ENCODE results near the gene PSMA5.
"Not testable (repeated sequence)": the region's sequence is repeated elsewhere in the genome, so short reads cannot be mapped to it uniquely, and the experiment has no call there.

Gene PSMA5

DNA sequence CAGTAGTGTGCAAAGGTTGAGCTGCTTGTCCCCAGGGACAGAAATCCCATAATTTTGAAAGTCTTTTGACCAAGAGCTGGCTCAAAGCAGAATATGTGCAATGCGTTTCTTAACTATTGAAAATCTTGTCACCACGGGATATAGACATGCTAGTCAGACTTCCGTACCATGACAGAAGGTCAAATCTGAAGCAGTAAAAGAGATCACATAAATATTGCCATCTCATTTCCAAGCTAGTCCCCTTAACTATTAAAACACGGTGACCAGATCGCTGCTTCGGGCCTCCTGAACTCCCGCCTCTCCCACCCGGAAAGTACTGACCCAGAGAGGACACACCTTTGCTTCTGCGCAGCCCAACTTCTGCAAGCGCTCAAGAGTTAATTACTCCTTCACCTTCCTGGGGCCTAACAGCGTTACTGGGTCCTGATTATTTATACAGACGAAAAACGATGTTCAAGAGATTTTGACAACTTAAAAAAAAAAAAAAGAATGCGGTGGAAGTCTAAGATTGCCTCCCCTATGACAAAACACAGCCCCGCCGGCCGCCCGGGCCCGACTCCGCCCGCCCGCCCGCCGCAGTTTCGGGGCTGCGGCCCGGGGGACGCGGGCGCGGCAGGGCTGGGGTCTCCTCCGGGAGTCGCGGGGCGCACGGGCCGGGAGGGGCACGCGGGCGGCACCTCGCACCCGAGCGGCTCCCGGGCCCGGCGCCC, 29.2 kb downstream of the PSMA5 start:
- peak in 2 of 3 donors; percentile 32 to 55 for DNase-seq
- Histone ChIP-seq H3K27me3 (replicated peaks in 2 of 5; ENCODE audit: control insufficient read depth in 4 of 5, insufficient read depth in 5 of 5, low read length in 4 of 5) (peaks cover 0 to 23% (median 6%) of the 10 kb centered on the region in 5 experiments), H3K4me1 (ENCODE audit: control extremely low read depth in 1 of 4, control insufficient read depth in 4 of 4, insufficient read depth in 4 of 4, low read length in 3 of 4) (peaks cover 17 to 54% (median 21%) of the 10 kb centered on the region in 4 experiments), H3K4me3 (ENCODE audit: control insufficient read depth in 1 of 7, extremely low read depth in 1 of 7, insufficient read depth in 4 of 7, low read depth in 2 of 7, low read length in 6 of 7) (peak overlapping the region; percentile 52 to 76 (median 68)), H3K9me3 (ENCODE audit: control extremely low read depth in 1 of 5, control insufficient read depth in 4 of 5, insufficient read depth in 2 of 5, low read depth in 1 of 5, low read length in 4 of 5) (no peaks in the 10 kb centered on the region), H3K36me3 (ENCODE audit: control insufficient read depth in 4 of 4, insufficient read depth in 4 of 4, low read length in 3 of 4) (peaks cover 2 to 13% (median 4%) of the 10 kb centered on the region in 4 experiments), H3K27ac (ENCODE audit: insufficient read depth in 1 of 2, low read depth in 1 of 2, low read length in 2 of 2, poor library complexity in 1 of 2, severe bottlenecking in 2 of 2) (no peak overlapping the region)
- ChIA-PET POLR2A (no interaction called here), CTCF (interaction anchor here (0.8 to 7.7 kb wide), 9 partner anchors 9 to 137 kb away, joined by 3 to 181 read pairs (median 4); partner anchors contain the start of gene PSRC1)
- 1% methylated on average over 12 of the region's 46 CpGs for WGBS (ENCODE audit: insufficient coverage)

DNA sequence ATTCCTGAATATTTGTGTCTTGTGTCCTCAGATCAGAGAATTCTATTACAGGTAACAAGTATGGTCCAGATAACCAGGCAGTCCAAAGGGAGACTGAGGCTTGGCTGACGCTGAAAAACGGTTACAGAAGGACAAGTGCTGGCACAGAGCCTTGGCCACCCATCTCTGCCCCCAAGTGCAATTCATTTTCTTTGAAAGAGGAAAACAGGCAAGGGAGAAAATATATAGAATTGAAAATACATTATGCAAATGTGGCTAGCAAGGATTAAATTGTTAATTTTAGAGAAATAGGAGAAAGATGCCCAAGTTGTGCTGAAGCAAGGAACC, 29.8 kb downstream of the PSMA5 start:
- H3K4me1 ChIP-seq (ENCODE audit: control extremely low read depth in 1 of 4, control insufficient read depth in 4 of 4, insufficient read depth in 4 of 4, low read length in 3 of 4): peaks cover 18 to 60% (median 24%) of the 10 kb centered on the region in 4 experiments
- ChIA-PET POLR2A (no interaction called here), CTCF (interaction anchor here (1.1 to 7.7 kb wide), 6 partner anchors 14 to 136 kb away, joined by 3 to 181 read pairs (median 7); partner anchors contain the start of gene PSRC1)
- no peaks in the 10 kb centered on the region for H3K9me3 ChIP-seq (ENCODE audit: control extremely low read depth in 1 of 5, control insufficient read depth in 4 of 5, insufficient read depth in 2 of 5, low read depth in 1 of 5, low read length in 4 of 5)
- peaks cover 0 to 8% (median under 1%) of the 10 kb centered on the region in 4 experiments for H3K36me3 ChIP-seq (ENCODE audit: control insufficient read depth in 4 of 4, insufficient read depth in 4 of 4, low read length in 3 of 4)
- WGBS (ENCODE audit: insufficient coverage): 53% methylated on average over 2 of the region's 2 CpGs
- H3K4me3 ChIP-seq (ENCODE audit: control insufficient read depth in 1 of 7, extremely low read depth in 1 of 7, insufficient read depth in 4 of 7, low read depth in 2 of 7, low read length in 6 of 7): peak overlapping the region in 5 of 7 experiments; percentile 68 to 76 (median 71)
- no peak overlapping the region for H3K27ac ChIP-seq (ENCODE audit: insufficient read depth in 1 of 2, low read depth in 1 of 2, low read length in 2 of 2, poor library complexity in 1 of 2, severe bottlenecking in 2 of 2)
- peaks cover 0 to 23% (median 6%) of the 10 kb centered on the region in 5 experiments for H3K27me3 ChIP-seq (replicated peaks in 2 of 5; ENCODE audit: control insufficient read depth in 4 of 5, insufficient read depth in 5 of 5, low read length in 4 of 5)
- no peak for DNase-seq

DNA sequence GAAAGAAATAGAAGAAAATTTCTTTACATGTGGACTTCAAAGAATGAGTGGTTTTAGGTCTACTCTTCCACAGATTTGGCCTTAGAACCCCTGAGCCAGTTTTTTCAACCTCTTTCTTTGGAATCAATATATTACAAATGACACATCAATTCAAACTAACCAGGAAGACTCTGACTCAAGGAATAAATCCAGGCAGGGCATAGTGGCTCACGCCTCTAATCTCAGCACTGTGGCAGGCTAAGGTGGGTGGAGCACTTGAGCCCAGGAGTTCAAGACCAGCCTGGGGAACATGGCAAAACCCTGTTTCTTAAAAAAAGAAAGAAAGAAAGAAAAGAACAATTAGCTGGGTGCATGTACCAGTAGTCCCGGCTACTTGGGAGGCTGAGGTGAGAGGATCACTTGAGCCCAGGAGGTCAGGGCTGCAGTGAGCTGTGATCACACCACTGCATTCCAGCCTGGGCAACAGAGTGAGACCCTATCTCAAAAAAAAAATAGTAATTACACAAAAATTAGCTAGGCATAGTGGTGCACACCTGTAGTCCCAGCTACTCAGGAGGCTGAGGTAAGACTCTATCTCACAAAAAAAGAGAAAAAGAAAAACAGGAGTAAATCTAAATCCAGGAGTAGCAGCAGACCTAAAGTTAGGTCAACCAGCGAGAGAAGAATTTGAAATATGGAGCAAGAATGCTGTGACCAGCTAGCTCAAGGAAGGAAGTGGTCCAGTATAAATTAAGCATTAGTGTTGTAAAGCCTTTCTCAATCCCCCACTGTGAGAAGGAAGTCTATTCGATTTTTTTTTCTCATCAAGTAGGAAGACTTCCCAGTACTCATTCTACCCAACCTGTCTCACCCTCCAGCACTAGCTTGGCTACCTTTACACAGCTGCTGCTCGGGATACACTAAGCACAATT, 30.4 kb downstream of the PSMA5 start:
- H3K36me3 ChIP-seq (ENCODE audit: control insufficient read depth in 4 of 4, insufficient read depth in 4 of 4, low read length in 3 of 4): peaks cover 0 to 3% (median 0%) of the 10 kb centered on the region in 4 experiments
- peaks cover 0 to 23% (median 6%) of the 10 kb centered on the region in 5 experiments for H3K27me3 ChIP-seq (replicated peaks in 2 of 5; ENCODE audit: control insufficient read depth in 4 of 5, insufficient read depth in 5 of 5, low read length in 4 of 5)
- POLR2A ChIA-PET: no interaction called here
- H3K9me3 ChIP-seq (ENCODE audit: control extremely low read depth in 1 of 5, control insufficient read depth in 4 of 5, insufficient read depth in 2 of 5, low read depth in 1 of 5, low read length in 4 of 5): no peaks in the 10 kb centered on the region
- H3K4me3 ChIP-seq (ENCODE audit: control insufficient read depth in 1 of 7, extremely low read depth in 1 of 7, insufficient read depth in 4 of 7, low read depth in 2 of 7, low read length in 6 of 7): peak overlapping the region in 3 of 7 experiments; percentile 24 to 71 (median 68)
- DNase-seq: peak in 1 of 3 donors; percentile 14
- 66% methylated on average over 2 of the region's 5 CpGs for WGBS (ENCODE audit: insufficient coverage)
- H3K4me1 ChIP-seq (ENCODE audit: control extremely low read depth in 1 of 4, control insufficient read depth in 4 of 4, insufficient read depth in 4 of 4, low read length in 3 of 4): peaks cover 18 to 66% (median 26%) of the 10 kb centered on the region in 4 experiments
- CTCF ChIA-PET: interaction anchor here (1.1 to 7.7 kb wide), 5 partner anchors 13 to 136 kb away, joined by 3 to 181 read pairs (median 4); partner anchors contain the start of gene PSRC1
- no peak overlapping the region for H3K27ac ChIP-seq (ENCODE audit: insufficient read depth in 1 of 2, low read depth in 1 of 2, low read length in 2 of 2, poor library complexity in 1 of 2, severe bottlenecking in 2 of 2)

DNA sequence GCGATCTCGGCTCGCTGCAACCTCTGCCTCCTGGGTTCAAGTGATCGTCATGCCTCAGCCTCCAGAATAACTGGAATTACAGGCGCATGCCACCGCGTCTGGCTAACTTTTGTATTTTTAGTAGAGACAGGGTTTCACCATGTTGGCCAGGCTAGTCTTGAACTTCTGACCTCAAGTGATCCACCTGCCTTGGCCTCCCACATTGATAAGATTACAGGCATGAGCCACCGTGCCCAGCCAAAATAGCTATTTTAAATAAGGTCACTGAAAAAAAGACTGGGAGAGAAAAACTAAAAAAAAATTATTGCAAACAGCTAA, 31.0 kb downstream of the PSMA5 start:
- H3K4me3 ChIP-seq (ENCODE audit: control insufficient read depth in 1 of 7, extremely low read depth in 1 of 7, insufficient read depth in 4 of 7, low read depth in 2 of 7, low read length in 6 of 7); H3K36me3 ChIP-seq (ENCODE audit: control insufficient read depth in 4 of 4, insufficient read depth in 4 of 4, low read length in 3 of 4); POLR2A ChIA-PET; H3K27ac ChIP-seq (ENCODE audit: insufficient read depth in 1 of 2, low read depth in 1 of 2, low read length in 2 of 2, poor library complexity in 1 of 2, severe bottlenecking in 2 of 2); H3K9me3 ChIP-seq (ENCODE audit: control extremely low read depth in 1 of 5, control insufficient read depth in 4 of 5, insufficient read depth in 2 of 5, low read depth in 1 of 5, low read length in 4 of 5); DNase-seq: not testable (repeated sequence)
- Histone ChIP-seq H3K4me1 (ENCODE audit: control extremely low read depth in 1 of 4, control insufficient read depth in 4 of 4, insufficient read depth in 4 of 4, low read length in 3 of 4) (peaks cover 22 to 72% (median 30%) of the 10 kb centered on the region in 4 experiments), H3K27me3 (replicated peaks in 2 of 5; ENCODE audit: control insufficient read depth in 4 of 5, insufficient read depth in 5 of 5, low read length in 4 of 5) (peaks cover 0 to 23% (median 6%) of the 10 kb centered on the region in 5 experiments)
- CTCF ChIA-PET: interaction anchor here (1.2 to 7.7 kb wide), 3 partner anchors 62 to 135 kb away, joined by 3 to 181 read pairs (median 4); partner anchors contain the start of gene PSRC1
- 73% methylated on average over 5 of the region's 8 CpGs for WGBS (ENCODE audit: insufficient coverage)

DNA sequence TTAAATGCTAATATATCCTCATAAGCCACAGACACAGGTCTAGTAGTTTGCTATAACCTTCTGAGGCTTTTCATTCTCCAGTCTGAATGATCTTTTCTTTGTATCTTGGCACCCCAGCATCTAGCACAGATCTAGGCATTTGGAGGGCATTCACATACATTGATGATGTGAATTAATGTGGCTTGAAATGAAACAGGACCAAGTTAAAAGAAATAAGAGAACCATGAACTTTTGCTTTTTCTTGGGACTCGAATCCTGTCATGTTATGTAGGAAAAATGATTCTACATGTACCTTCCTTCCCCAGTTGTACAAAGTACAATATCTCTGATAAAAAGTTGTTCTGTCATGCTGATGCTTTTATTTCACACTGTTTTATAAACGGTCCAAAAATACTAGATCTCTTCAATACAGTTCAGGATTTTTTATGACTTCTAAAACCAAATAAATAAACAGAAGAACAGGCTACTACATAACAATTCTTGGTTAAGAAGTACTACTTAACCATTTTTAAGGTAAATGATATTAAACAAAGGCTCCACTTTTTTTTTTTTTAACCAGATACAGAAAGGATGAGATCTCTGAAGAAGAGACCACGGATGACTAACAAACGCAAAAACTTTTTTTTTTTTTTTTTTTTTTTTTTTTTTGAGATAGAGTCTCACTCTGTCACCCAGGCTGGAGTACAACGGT, 31.5 kb downstream of the PSMA5 start:
- no peaks in the 10 kb centered on the region for H3K36me3 ChIP-seq (ENCODE audit: control insufficient read depth in 4 of 4, insufficient read depth in 4 of 4, low read length in 3 of 4)
- H3K27ac ChIP-seq (ENCODE audit: insufficient read depth in 1 of 2, low read depth in 1 of 2, low read length in 2 of 2, poor library complexity in 1 of 2, severe bottlenecking in 2 of 2): peak overlapping the region in 1 of 2 experiments; percentile 47
- no peaks in the 10 kb centered on the region for H3K9me3 ChIP-seq (ENCODE audit: control extremely low read depth in 1 of 5, control insufficient read depth in 4 of 5, insufficient read depth in 2 of 5, low read depth in 1 of 5, low read length in 4 of 5)
- no peak overlapping the region for H3K4me3 ChIP-seq (ENCODE audit: control insufficient read depth in 1 of 7, extremely low read depth in 1 of 7, insufficient read depth in 4 of 7, low read depth in 2 of 7, low read length in 6 of 7)
- no peak for DNase-seq
- peaks cover 23 to 77% (median 35%) of the 10 kb centered on the region in 4 experiments for H3K4me1 ChIP-seq (ENCODE audit: control extremely low read depth in 1 of 4, control insufficient read depth in 4 of 4, insufficient read depth in 4 of 4, low read length in 3 of 4)
- peaks cover 0 to 23% (median 6%) of the 10 kb centered on the region in 5 experiments for H3K27me3 ChIP-seq (replicated peaks in 2 of 5; ENCODE audit: control insufficient read depth in 4 of 5, insufficient read depth in 5 of 5, low read length in 4 of 5)
- POLR2A ChIA-PET: interaction anchor here (1.3 kb wide), 1 partner anchor 181 kb away, joined by 4 read pairs; the partner anchor contains the start of gene SARS1
- CTCF ChIA-PET: interaction anchor here (2.1 kb wide), 1 partner anchor 117 kb away, joined by 11 read pairs; no protein-coding TSS in a partner anchor
- WGBS (ENCODE audit: insufficient coverage): 100% methylated on average over 1 of the region's 5 CpGs

DNA sequence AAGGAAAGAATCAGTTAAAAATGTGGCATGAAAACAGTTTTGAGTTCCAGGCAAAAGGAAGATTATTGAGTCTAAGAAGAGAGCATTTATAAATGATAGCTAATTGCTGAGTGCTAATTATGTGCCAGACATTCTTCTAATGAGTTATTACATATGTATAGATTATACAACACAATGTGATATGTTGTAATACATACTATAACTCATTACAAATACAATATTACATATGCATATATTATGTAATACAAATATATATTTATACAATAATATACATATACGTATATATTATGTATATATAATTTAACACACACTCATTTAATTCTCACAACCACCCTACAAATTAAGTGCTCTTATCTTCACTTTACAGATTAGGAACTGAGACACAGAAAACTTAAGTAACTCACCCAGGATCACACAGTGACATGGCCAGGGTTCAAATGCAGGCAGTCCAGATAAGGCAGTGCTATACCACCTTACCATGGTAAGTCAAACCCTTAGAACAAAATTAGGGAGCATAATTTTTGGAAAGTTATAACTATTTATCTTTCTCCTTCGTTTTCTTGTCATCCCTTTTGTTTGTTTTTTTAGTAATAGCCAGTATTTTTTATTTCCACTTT, 32.5 kb downstream of the PSMA5 start:
- no peak for DNase-seq
- H3K27ac ChIP-seq (ENCODE audit: insufficient read depth in 1 of 2, low read depth in 1 of 2, low read length in 2 of 2, poor library complexity in 1 of 2, severe bottlenecking in 2 of 2): peak overlapping the region in 1 of 2 experiments; percentile 71
- POLR2A ChIA-PET: interaction anchor here (1.3 kb wide), 1 partner anchor 180 kb away, joined by 4 read pairs; the partner anchor contains the start of gene SARS1
- no peaks in the 10 kb centered on the region for H3K9me3 ChIP-seq (ENCODE audit: control extremely low read depth in 1 of 5, control insufficient read depth in 4 of 5, insufficient read depth in 2 of 5, low read depth in 1 of 5, low read length in 4 of 5)
- CTCF ChIA-PET: interaction anchor here (2.1 kb wide), 1 partner anchor 116 kb away, joined by 11 read pairs; no protein-coding TSS in a partner anchor
- H3K36me3 ChIP-seq (ENCODE audit: control insufficient read depth in 4 of 4, insufficient read depth in 4 of 4, low read length in 3 of 4): no peaks in the 10 kb centered on the region
- no peak overlapping the region for H3K4me3 ChIP-seq (ENCODE audit: control insufficient read depth in 1 of 7, extremely low read depth in 1 of 7, insufficient read depth in 4 of 7, low read depth in 2 of 7, low read length in 6 of 7)
- H3K27me3 ChIP-seq (replicated peaks in 2 of 5; ENCODE audit: control insufficient read depth in 4 of 5, insufficient read depth in 5 of 5, low read length in 4 of 5): peaks cover 0 to 21% (median 6%) of the 10 kb centered on the region in 5 experiments
- WGBS (ENCODE audit: insufficient coverage): no CpG with 5 or more reads among the region's 2 CpGs
- peaks cover 23 to 87% (median 40%) of the 10 kb centered on the region in 4 experiments for H3K4me1 ChIP-seq (ENCODE audit: control extremely low read depth in 1 of 4, control insufficient read depth in 4 of 4, insufficient read depth in 4 of 4, low read length in 3 of 4)

Data from common myeloid progenitor, CD34-positive (primary cell).